Heart left ventricle (tissue), 16 donors: ENCODE measurements around the gene MCTP1. TPM values are rescaled to one million over a fixed set of nuclear protein-coding genes. Genes with fewer than 3 reads are reported as not detected.

Experiments
- ATAC-seq, 4 donors: fragments of 200-7000 bp; cut with Tn5 transposase; one replicate each; pipeline ENCODE4 v1.9.1; 2020 to 2022; ENCODE audit warnings: moderate library complexity in 4 of 4, mild to moderate bottlenecking in 3 of 4, moderate number of reproducible peaks in 1 of 4
- DNase-seq, 5 donors: peaks; one replicate each; pipeline ENCODE4 v3.0.0-alpha.2; 2020
- H3K27ac ChIP-seq, 12 donors: fragments of 200-600 bp; sonication (generic) in 4 of 12; one replicate each; pipeline versions ENCODE4 v1.5.0 to v1.8.0; 2016 to 2022; ENCODE audit warnings: mild to moderate bottlenecking in 2 of 12
- H3K27me3 ChIP-seq, 9 donors: fragments of 200-600 bp; sonication (generic) in 2 of 9; one replicate each; pipeline versions ENCODE4 v1.5.1 to v1.8.0; 2016 to 2022; ENCODE audit warnings: mild to moderate bottlenecking in 3 of 9
- H3K36me3 ChIP-seq, 9 donors: fragments of 200-600 bp; sonication (generic) in 2 of 9; one replicate each; pipeline versions ENCODE4 v1.5.0 to v1.8.0; 2018 to 2022; ENCODE audit warnings: mild to moderate bottlenecking in 2 of 9
- H3K4me1 ChIP-seq, 12 donors: fragments of 200-600 bp; sonication (generic) in 4 of 12; one replicate each; pipeline versions ENCODE4 v1.5.0 to v1.8.0; 2016 to 2022; ENCODE audit warnings: mild to moderate bottlenecking in 3 of 12
- H3K4me3 ChIP-seq, 12 donors: fragments of 200-600 bp; sonication (generic) in 4 of 12; one replicate each; pipeline versions ENCODE4 v1.5.0 to v1.8.0; 2017 to 2022; ENCODE audit warnings: mild to moderate bottlenecking in 9 of 12, moderate library complexity in 4 of 12
- H3K9me3 ChIP-seq, 12 donors: fragments of 200-600 bp; sonication (generic) in 4 of 12; one replicate each; pipeline versions ENCODE4 v1.5.0 to v1.8.0; 2016 to 2022; ENCODE audit warnings: mild to moderate bottlenecking in 1 of 12
- POLR2A ChIP-seq, 2 donors: fragments of 450-650 bp; IDR thresholded peaks; one replicate each; pipeline ENCODE4 v1.6.1; 2017; ENCODE audit warnings: antibody characterized with exemption in 2 of 2, mild to moderate bottlenecking in 2 of 2, moderate library complexity in 2 of 2
- WGBS, 4 donors: extraction: QIAGEN DNeasy Blood & Tissue Kit in 2 of 4; methylation state at CpG; one replicate each; pipeline versions ENCODE4 v1.1.5 to v1.1.7; 2013 to 2018; 5-methylcytosine and 5-hydroxymethylcytosine counted together
- intact Hi-C, 10 donors: fragments of 100-400 bp; cut with DNase I; formaldehyde crosslinking; loops; one replicate each; pipeline versions ENCODE4 v1.11.1 to v1.14.2; 2022
- polyA plus RNA-seq, 2 donors: library from polyadenylated mRNA; stranded (reverse); fragments of 200-250 nt; gene quantifications; one replicate each; pipeline ENCODE4 v1.2.3, GENCODE V29; 2013
- total RNA-seq, 9 donors: library from RNA; depleted of rRNA in 2 of 9; stranded (reverse); fragments of >200 nt in 2 of 9; fragmentation: NEBNext Ultra II Directional in 3 of 9; extraction: Animal tissue kit (Norgen Biotek cat#: 25700) in 3 of 9; gene quantifications; one replicate each; pipeline versions ENCODE4 v1.1.0 to v1.2.4, GENCODE V29; 2016 to 2023
- TF ChIP-seq, protein P1 (sequence below), 12 donors: fragments of 200-600 bp; sonication (generic) in 4 of 12; IDR thresholded peaks; one replicate each; pipeline versions ENCODE4 v1.5.0 to v1.8.0; 2018 to 2022; ENCODE audit warnings: antibody characterized with exemption in 12 of 12, mild to moderate bottlenecking in 5 of 12
- donor health status: ischemic (EF 13 %, LVEDD 7.1; RV severe dilation, severe dysfunction).
- donor health status: healthy with polysubstance abuse.
- donor health status: DM: no; HTN: yes; CAD: no.
- donor health status: DM: no; HTN: no; CAD: no.
- donor health status: ischemic (EF 25% LVEDD 6.9; RV normal size, moderate dysfunction).
- donor health status: ischemic (EF 25% LVEDD 5.7; RV mildly dilated, moderate dysfunction).
- donor health status: healthy.
- donor health status: DM: yes; HTN: yes; CAD: no.
- donor health status: ischemic (EF 35%, LVEDD 5.7; RV mildly dilated, moderate dysfunction).
- donor health status: nonischemic (EF 11% LVEDD 7.7; RV severe dilation, severe dysfunction).
- donor health status: DM: yes; HTN: yes; CAD: no.
- donor health status: PGD.
- donor health status: ischemic (EF 29% LVEDD 5.4; RV normal size, mild dysfunction).
- donor health status: nonischemic (EF 23%, LVEDD 6.1; RV moderate dilation, normal function).

MCTP1 gene
- total and polyA plus RNA-seq, 11 donors: 0.91 to 28.4 (median 6.1) TPM

DNA sequence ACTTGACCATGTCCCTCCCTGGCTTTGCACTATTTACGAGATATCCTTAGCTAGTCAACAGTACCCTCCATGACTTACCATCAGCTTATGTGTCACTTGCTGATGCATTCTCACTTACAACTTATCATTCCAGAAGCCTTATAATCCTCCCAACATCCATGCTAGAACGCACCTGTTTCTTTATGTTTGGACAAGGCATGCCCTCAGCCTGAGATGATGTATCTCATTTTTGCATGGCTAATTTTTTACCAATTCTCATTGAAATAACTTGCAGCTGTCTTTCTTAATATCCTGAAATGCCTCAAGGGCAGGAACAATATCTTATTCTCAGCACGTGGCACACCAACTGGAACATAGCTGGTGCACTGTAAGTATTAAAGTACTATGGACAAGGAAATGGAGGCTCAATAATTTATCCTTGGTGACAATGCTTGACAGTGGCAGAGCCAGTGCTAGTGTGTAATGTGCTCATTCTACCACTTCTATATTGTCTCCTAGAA, 384.8 kb downstream of the MCTP1 start:
- no peak for ATAC-seq
- H3K9me3 ChIP-seq: no peaks in the 10 kb centered on the region
- no peaks in the 10 kb centered on the region for H3K4me1 ChIP-seq
- DNase-seq: no peak
- 74 to 93% (median 89%) methylated on average over 3 of the region's 3 CpGs for WGBS, 4 donors
- TF ChIP-seq, protein P1, sequence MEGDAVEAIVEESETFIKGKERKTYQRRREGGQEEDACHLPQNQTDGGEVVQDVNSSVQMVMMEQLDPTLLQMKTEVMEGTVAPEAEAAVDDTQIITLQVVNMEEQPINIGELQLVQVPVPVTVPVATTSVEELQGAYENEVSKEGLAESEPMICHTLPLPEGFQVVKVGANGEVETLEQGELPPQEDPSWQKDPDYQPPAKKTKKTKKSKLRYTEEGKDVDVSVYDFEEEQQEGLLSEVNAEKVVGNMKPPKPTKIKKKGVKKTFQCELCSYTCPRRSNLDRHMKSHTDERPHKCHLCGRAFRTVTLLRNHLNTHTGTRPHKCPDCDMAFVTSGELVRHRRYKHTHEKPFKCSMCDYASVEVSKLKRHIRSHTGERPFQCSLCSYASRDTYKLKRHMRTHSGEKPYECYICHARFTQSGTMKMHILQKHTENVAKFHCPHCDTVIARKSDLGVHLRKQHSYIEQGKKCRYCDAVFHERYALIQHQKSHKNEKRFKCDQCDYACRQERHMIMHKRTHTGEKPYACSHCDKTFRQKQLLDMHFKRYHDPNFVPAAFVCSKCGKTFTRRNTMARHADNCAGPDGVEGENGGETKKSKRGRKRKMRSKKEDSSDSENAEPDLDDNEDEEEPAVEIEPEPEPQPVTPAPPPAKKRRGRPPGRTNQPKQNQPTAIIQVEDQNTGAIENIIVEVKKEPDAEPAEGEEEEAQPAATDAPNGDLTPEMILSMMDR (IDR thresholded peaks at IDR 0.05): no peak
- no peak for TF ChIP-seq POLR2A (IDR thresholded peaks at IDR 0.05)
- intact Hi-C loops: no loop called here
- H3K27me3 ChIP-seq: no peaks in the 10 kb centered on the region
- no peak overlapping the region for H3K4me3 ChIP-seq
- H3K36me3 ChIP-seq: peaks cover 0 to 32% (median 0%) of the 10 kb centered on the region in 9 donors
- no peak overlapping the region for H3K27ac ChIP-seq

DNA sequence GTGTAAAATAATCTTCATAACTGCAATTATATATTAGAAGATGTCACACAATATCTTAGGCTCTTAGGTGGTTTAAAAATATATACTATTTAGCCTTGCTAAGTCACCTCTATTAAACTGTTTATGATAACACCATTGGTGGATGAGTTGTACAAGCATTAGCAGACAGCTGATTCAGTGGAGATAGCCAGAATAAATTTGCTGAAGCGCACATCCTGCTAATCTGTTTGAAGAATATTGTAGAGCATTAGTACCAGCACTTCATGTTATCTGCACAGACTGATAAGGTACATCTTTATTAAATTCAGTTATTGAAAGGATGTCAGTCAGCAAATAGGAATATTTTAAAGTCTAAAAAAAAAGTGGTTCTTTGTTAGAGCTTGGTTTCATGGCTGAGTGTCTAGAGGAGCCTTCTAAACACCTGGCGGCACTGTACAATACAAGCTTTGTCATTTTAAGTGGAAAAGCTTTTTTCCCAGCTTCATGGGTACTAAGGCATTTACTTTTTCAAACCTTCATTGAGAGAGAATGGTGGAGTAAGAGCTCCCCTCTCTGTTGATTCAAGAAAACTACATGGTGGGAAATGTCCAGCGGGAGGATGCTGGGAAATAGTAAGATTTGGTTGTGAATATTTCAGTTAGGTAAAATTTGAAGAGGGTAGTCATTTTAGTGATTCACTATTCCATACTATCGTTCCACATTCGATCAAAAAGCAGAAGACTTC, 391.3 kb downstream of the MCTP1 start:
- TF ChIP-seq, protein P1 (IDR thresholded peaks at IDR 0.05): peak in 5 of 12 donors; percentile 5 to 32 (median 10)
- TF ChIP-seq POLR2A (IDR thresholded peaks at IDR 0.05): no peak
- Histone ChIP-seq H3K9me3 (no peaks in the 10 kb centered on the region), H3K4me3 (no peak overlapping the region), H3K27ac (no peak overlapping the region), H3K4me1 (no peaks in the 10 kb centered on the region), H3K36me3 (peaks cover 0 to 18% (median 0%) of the 10 kb centered on the region in 9 donors), H3K27me3 (no peaks in the 10 kb centered on the region)
- ATAC-seq (no peak), DNase-seq (no peak)
- intact Hi-C loops: no loop called here
- WGBS, 4 donors: 36 to 42% (median 40%) methylated on average over 5 of the region's 5 CpGs

DNA sequence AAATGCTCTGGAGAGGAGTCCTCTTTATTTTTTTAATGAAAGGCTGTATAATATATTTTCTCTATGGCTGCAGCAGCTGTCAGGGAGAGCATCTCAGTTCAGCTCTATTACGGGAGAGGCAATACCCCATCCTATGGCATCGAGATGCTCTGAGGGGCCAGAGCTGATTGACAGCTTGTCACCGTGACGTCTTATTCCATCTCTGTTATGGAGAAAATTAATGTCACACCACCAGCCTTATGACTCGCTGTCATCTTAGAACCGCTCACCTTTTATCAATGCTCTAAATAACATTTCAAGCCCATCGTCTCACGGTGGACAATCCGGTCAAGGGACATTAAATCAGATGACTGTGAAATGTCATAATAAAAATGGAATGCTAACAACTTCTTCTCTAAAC, 392.9 kb downstream of the MCTP1 start:
- Histone ChIP-seq H3K9me3 (no peaks in the 10 kb centered on the region), H3K36me3 (peaks cover 0 to 26% (median 4%) of the 10 kb centered on the region in 9 donors), H3K4me1 (no peaks in the 10 kb centered on the region), H3K27ac (no peak overlapping the region), H3K4me3 (no peak overlapping the region), H3K27me3 (no peaks in the 10 kb centered on the region)
- no peak for TF ChIP-seq POLR2A (IDR thresholded peaks at IDR 0.05)
- TF ChIP-seq, protein P1 (IDR thresholded peaks at IDR 0.05): no peak
- 87 to 91% (median 91%) methylated on average over 9 of the region's 9 CpGs for WGBS, 4 donors
- DNase-seq (no peak), ATAC-seq (no peak)
- intact Hi-C loops: no loop called here

DNA sequence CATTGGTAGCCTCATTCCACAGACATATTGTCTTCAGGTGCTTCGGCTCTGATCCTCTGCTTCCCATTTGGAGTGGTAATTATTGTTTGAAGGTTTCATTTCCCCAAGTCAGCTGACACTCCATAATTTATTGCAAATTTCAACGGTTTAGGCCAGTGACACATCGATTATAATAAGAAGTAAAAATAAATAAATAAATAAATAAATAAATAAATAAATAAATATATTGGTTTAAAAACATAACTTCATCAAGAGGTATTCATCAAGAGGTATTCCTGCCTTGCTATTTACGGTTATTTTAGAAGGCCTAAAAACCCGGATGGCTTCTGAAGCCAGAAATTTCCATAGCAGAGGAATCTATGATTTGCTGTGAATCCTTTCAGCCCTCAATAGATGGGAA, 393.3 kb downstream of the MCTP1 start:
- intact Hi-C loops: no loop called here
- ATAC-seq (no peak), DNase-seq (no peak)
- WGBS, 4 donors: 89 to 94% (median 92%) methylated on average over 5 of the region's 5 CpGs
- H3K9me3 ChIP-seq: no peaks in the 10 kb centered on the region
- H3K27ac ChIP-seq: no peak overlapping the region
- no peak overlapping the region for H3K4me3 ChIP-seq
- H3K36me3 ChIP-seq: peaks cover 0 to 26% (median 4%) of the 10 kb centered on the region in 9 donors
- no peaks in the 10 kb centered on the region for H3K4me1 ChIP-seq
- H3K27me3 ChIP-seq: no peaks in the 10 kb centered on the region
- TF ChIP-seq POLR2A (IDR thresholded peaks at IDR 0.05): no peak
- TF ChIP-seq, protein P1 (IDR thresholded peaks at IDR 0.05): no peak
